ELF-1 (cell line): ENCODE measurements around the gene KRTAP5-2.
"Not testable (repeated sequence)": the region's sequence is repeated elsewhere in the genome, so short reads cannot be mapped to it uniquely, and the experiment has no call there.

Experiments used
- DNase-seq: peaks from one replicate; pipeline ENCODE4 v3.0.0-alpha.2; 2016; ENCODE audit warnings: low read depth, low spot score

KRTAP5-2 gene

GRCh38 chr11:1589996-1590395 lies 8.1 kb downstream of the KRTAP5-2 start:
- DNase-seq, result no peak

DNA sequence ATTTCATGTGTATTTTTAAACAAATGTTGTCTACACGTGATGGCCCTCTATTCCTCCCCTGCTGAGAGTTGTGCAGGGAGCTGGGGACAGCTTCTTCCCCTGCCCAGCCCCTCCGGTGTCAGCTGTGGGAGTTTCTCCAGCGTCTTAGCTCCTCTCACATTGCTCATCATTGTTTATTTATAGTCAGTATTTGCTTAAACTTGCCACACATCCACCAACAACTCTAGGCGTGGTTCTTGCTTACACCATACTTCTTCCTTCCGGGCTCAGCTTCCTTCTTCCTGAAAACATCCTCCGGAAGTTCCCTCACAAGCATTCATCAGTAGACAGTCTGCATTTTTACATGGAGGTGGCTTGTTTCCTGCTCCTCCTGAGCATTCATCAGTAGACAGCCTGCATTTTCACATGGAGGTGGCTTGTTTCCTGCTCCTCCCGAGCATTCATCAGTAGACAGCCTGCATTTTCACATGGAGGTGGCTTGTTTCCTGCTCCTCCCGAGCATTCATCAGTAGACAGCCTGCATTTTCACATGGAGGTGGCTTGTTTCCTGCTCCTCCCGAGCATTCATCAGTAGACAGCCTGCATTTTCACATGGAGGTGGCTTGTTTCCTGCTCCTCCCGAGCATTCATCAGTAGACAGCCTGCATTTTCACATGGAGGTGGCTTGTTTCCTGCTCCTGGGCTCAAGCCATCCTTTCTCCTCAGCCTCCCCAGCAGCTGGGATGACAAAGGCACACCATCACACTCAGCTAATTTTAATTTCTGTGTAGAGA lies 8.7 kb downstream of the KRTAP5-2 start:
- DNase-seq, result not testable (repeated sequence)

- DNase-seq, result no peak
Measured at GRCh38 chr11:1586699-1587098, 11.4 kb downstream of the KRTAP5-2 start.

DNA sequence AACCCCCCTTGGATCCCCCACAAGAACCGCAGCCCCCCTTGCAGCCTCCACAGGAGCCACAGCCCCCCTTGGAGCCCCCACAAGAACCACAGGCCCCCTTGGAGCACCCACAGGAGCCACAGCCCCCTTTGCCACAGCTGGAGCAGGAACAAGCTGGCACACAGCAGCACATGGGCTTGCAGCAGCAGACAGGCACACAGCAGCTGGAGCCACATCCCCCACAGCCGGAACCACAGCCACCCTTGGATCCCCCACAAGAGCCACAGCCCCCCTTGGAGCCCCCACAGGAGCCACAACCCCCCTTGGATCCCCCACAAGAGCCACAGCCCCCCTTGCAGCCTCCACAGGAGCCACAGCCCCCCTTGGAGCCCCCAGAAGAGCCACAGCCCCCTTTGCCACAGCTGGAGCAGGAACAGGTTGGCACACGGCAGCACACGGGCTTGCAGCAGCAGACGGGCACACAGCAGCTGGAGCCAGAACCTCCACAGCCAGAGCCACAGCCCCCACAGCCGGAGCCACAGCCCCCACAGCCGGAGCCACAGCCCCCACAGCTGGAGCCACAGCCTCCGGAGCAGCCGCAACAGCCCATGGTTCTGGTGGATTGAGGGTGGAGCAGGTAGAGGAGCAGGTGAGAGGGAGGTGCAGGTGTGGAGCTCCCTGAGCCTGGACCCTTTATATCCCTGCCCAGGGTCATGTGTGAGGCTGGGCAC lies 13.3 kb downstream of the KRTAP5-2 start, which contains the start of gene KRTAP5-1:
Gene KRTAP5-1, minus strand, starts transcription at position 623 of the 710 bp plus-strand sequence. Its CDS starts 34 bp downstream, at position 589.
- not testable (repeated sequence) for DNase-seq

GRCh38 chr11:1582909-1583308 lies 15.2 kb downstream of the KRTAP5-2 start:
- DNase-seq, result not testable (repeated sequence)

GRCh38 chr11:1581976-1582375 lies 16.1 kb downstream of the KRTAP5-2 start:
- DNase-seq, result no peak

- no peak for DNase-seq
Measured at GRCh38 chr11:1576825-1577224, 21.3 kb downstream of the KRTAP5-2 start.

DNA sequence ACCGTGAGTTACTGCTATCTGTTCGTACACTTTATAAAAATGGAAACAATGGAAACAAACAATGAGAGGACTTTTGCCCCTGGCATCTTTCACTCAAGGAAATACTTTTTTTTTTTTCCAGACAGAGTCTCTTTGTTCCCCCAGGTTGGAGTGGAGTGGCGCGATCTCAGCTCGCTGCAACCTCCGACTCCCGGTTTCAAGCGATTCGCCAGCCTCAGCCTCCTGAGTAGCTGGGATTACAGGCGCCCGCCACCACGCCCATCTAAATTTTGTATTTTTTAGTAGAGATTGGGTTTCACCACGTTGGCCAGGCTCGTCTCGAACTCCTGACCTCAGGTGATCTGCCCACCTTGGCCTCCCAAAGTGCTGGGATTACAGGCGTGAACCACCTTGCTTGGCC lies 22.3 kb downstream of the KRTAP5-2 start:
- DNase-seq, result not testable (repeated sequence)

GRCh38 chr11:1574933-1575242 lies 23.2 kb downstream of the KRTAP5-2 start:
- DNase-seq, result no peak

DNA sequence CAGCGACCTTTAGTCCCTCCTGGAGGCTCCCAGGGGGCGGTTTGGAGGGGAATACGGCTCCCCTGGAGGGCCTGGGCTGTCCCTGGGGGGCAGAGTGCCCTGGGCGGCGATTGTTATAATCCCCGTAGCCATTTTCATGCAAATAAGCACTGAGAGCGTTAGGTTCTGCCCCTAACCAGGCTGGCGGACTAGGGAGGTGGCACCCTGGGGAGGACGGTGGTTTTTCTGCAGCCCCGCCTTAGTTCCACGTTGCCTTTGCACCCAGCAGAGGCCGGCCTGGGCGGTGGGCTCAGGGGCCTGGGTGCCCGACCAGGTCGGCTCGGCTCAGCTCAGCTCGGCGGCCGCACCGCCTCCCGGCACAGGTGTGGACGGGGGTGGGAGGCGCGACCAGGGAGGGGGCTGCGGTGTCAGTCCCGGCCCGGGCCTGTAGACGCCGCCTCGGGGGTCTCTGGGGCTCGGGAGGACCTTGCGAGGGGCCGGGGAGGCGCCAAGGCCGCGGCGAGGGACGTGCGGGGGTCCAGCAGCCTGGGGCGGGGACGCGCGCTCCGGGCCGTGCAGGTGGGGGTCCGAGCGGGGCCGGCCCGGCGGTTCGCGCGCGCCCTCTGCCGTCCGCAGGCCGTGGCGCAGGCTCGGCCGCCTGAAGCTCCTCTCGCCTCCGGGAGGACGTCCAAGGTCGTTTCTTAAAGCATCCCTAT lies 23.7 kb downstream of the KRTAP5-2 start:
- peak; percentile 70 for DNase-seq

- no peak for DNase-seq
Measured at GRCh38 chr11:1573903-1574237, 24.2 kb downstream of the KRTAP5-2 start.

- peak; percentile 8 for DNase-seq
Measured at GRCh38 chr11:1573077-1573902, 24.8 kb downstream of the KRTAP5-2 start.

- DNase-seq, result peak; percentile 69
Measured at GRCh38 chr11:1572197-1573076, 25.7 kb downstream of the KRTAP5-2 start, which contains the start of gene DUSP8. Gene DUSP8, minus strand, starts transcription at chr11:1572271. Its CDS starts 6,445 bp downstream, at chr11:1565826.

DNA sequence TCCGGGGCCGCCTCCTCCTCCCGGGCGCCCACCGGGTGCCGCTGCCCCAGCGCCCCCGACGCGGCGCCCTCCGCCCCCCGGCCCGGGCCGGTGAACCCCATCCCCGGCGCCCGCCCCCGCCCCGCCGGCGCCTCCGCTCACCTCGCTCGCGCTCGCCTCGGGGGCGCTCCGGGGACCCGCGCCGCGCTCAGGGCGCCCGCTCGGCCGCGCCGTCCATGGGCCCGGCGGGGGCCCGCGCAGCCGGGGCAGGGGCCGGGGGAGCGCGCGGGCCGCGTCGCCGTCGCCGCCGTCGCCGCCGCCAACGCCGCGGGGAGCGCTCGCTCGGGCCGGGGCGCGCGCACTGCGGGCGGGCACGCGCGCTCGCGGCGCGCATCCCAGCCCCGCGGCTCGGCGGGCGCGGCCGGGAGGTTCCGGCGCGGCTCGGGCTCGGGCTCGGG lies 26.3 kb downstream of the KRTAP5-2 start:
- no peak for DNase-seq

GRCh38 chr11:1570896-1571759 lies 27.0 kb downstream of the KRTAP5-2 start:
- DNase-seq, result no peak

DNA sequence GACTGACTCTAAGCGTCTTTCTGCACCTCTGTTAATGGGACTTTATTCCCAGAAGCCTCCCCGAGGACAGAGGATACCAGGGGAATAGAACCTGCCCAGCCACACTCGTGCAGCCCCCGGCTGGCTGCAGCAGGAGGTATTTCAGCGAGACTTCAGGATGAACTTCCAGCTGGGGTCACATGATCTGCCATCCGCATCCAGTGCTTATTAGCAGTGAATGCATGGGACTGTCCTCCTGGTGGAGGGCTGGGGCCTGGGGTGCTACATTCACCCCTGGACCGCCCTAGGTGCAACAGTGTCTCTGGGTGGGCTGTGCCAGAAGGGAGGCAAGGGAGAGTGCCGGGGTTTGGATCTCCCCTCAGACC lies 27.6 kb downstream of the KRTAP5-2 start:
- DNase-seq, result no peak

- DNase-seq, result peak; percentile 7
Measured at GRCh38 chr11:1570001-1570453, 28.1 kb downstream of the KRTAP5-2 start.

GRCh38 chr11:1569251-1569780 lies 28.8 kb downstream of the KRTAP5-2 start:
- DNase-seq, result peak; percentile 5

DNA sequence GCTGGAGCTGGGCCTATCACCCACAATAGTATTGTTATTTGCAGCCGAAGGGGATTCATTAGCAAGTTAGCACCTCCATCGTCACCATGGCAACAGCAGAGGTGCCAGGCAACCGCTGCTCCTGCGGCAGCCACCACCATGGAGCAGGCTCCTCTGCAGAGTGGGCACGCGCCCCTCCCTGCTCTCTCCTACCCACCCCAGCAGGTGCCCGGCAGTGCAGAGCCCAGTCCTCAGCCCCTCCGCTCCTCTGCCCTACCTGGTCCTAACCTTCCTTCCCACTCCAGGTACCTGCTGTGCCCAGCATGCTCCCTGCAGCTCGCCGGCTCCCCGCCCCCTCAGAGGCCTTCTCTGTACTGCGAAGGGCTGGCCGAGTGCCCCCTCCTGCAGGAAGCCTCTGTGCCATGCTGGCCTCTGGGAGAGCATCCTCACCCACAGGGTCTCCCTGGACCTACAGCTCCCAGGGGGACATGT lies 29.6 kb downstream of the KRTAP5-2 start:
- peak; percentile 69 for DNase-seq
